Trophoblast cell (in vitro differentiated cells and primary cell): Measurements from ENCODE around the gene TMA7B.

Experiments
- DNase-seq, 2 donors: peaks; one replicate each; pipeline ENCODE4 v3.0.0-alpha.2; 2016
- H2AFZ ChIP-seq: 2 replicates; pipeline ENCODE4 v1.6.1; 2013; ENCODE audit warnings: low read length, moderate library complexity, mild to moderate bottlenecking; ENCODE audit not compliant: insufficient read depth, poor library complexity
- H2AK5ac ChIP-seq: 2 replicates; pipeline ENCODE4 v1.6.1; 2013; ENCODE audit warnings: mild to moderate bottlenecking, low read length
- H2BK120ac ChIP-seq: 2 replicates; pipeline ENCODE4 v1.6.1; 2013; ENCODE audit warnings: low read length, mild to moderate bottlenecking, moderate library complexity; ENCODE audit not compliant: insufficient read depth, poor library complexity
- H2BK12ac ChIP-seq: 2 replicates; pipeline ENCODE4 v1.6.1; 2013; ENCODE audit warnings: mild to moderate bottlenecking, low read length, moderate library complexity
- H2BK5ac ChIP-seq: 2 replicates; pipeline ENCODE4 v1.6.1; 2013; ENCODE audit warnings: low read length, low read depth, moderate library complexity, mild to moderate bottlenecking; ENCODE audit not compliant: poor library complexity
- H3K14ac ChIP-seq: 2 replicates; pipeline ENCODE4 v1.6.1; 2013; ENCODE audit warnings: mild to moderate bottlenecking, low read length
- H3K18ac ChIP-seq: 2 replicates; pipeline ENCODE4 v1.6.1; 2013; ENCODE audit warnings: mild to moderate bottlenecking, low read length
- H3K23ac ChIP-seq: 2 replicates; pipeline ENCODE4 v1.6.1; 2013; ENCODE audit warnings: low read length
- H3K27ac ChIP-seq: 2 replicates; pipeline ENCODE4 v1.5.1; 2013; ENCODE audit warnings: low read depth, mild to moderate bottlenecking, inconsistent platforms, low read length, moderate library complexity
- H3K27me3 ChIP-seq: 2 replicates; pipeline ENCODE4 v1.6.1; 2013; ENCODE audit warnings: inconsistent platforms, mild to moderate bottlenecking, low read length, moderate library complexity; ENCODE audit not compliant: insufficient read depth
- H3K36me3 ChIP-seq, 2 experiments: 1 replicate in 1 of 2; 2 replicates in 1 of 2; pipeline ENCODE4 v1.6.1; 2013; ENCODE audit warnings: low read length in 2 of 2, mild to moderate bottlenecking in 2 of 2, moderate library complexity in 1 of 2; ENCODE audit not compliant: insufficient read depth in 2 of 2, control insufficient read depth in 1 of 2
- H3K4ac ChIP-seq: 2 replicates; pipeline ENCODE4 v1.6.1; 2013; ENCODE audit warnings: low read depth, mild to moderate bottlenecking, low read length, moderate library complexity
- H3K4me1 ChIP-seq, 2 experiments: 1 replicate in 1 of 2; 2 replicates in 1 of 2; pipeline ENCODE4 v1.6.1; 2013; ENCODE audit warnings: low read length in 2 of 2, mild to moderate bottlenecking in 2 of 2, moderate library complexity in 1 of 2; ENCODE audit not compliant: insufficient read depth in 2 of 2, control insufficient read depth in 1 of 2
- H3K4me2 ChIP-seq: 2 replicates; pipeline ENCODE4 v1.6.1; 2013; ENCODE audit warnings: inconsistent platforms, mild to moderate bottlenecking, low read length, moderate library complexity
- H3K4me3 ChIP-seq: 2 replicates; pipeline ENCODE4 v1.5.1; 2013; ENCODE audit warnings: mild to moderate bottlenecking, low read depth, low read length, inconsistent platforms
- H3K79me1 ChIP-seq: one replicate; pipeline ENCODE4 v1.6.1; 2013; ENCODE audit warnings: low read length
- H3K79me2 ChIP-seq: 2 replicates; pipeline ENCODE4 v1.6.1; 2013; ENCODE audit warnings: low read length, mild to moderate bottlenecking; ENCODE audit not compliant: control insufficient read depth, insufficient read depth, poor library complexity
- H3K9ac ChIP-seq: 2 replicates; pipeline ENCODE4 v1.6.1; 2013; ENCODE audit warnings: mild to moderate bottlenecking, low read length
- H3K9me3 ChIP-seq: 2 replicates; pipeline ENCODE4 v1.6.1; 2013; ENCODE audit warnings: low read depth, mild to moderate bottlenecking, control low read depth, inconsistent platforms, low read length; ENCODE audit not compliant: insufficient read depth
- H4K12ac ChIP-seq: 2 replicates; pipeline ENCODE4 v1.6.1; 2013; ENCODE audit warnings: low read depth, mild to moderate bottlenecking, low read length, moderate library complexity
- H4K8ac ChIP-seq: 2 replicates; pipeline ENCODE4 v1.6.1; 2013; ENCODE audit warnings: low read depth, mild to moderate bottlenecking, low read length, moderate library complexity
- H4K91ac ChIP-seq: one replicate; pipeline ENCODE4 v1.6.1; 2013; ENCODE audit warnings: low read depth, mild to moderate bottlenecking, low read length, moderate library complexity
- WGBS: extraction: QIAGEN DNeasy Blood & Tissue Kit; methylation state at CpG from one replicate; pipeline ENCODE4 v1.1.7; 2013; ENCODE audit warnings: missing lambda C conversion rate; ENCODE audit not compliant: insufficient read length, insufficient coverage; ENCODE audit errors: extremely low coverage; 5-methylcytosine and 5-hydroxymethylcytosine counted together

Gene TMA7B

GRCh38 chr22:39960791-39961746 is 872 bp downstream of the TMA7B start:
- Histone ChIP-seq H2AK5ac (no peak overlapping the region), H2AFZ (no peak overlapping the region), H2BK120ac (no peak overlapping the region), H3K79me2 (no peaks in the 10 kb centered on the region), H3K9ac (no peak overlapping the region), H2BK12ac (no peak overlapping the region), H3K4me2 (no peak overlapping the region), H3K79me1 (no peaks in the 10 kb centered on the region), H3K18ac (no peak overlapping the region), H3K4ac (no peak overlapping the region), H3K4me3 (no peak overlapping the region), H4K91ac (no peak overlapping the region), H4K12ac (no peak overlapping the region), H3K14ac (no peak overlapping the region), H3K23ac (no peak overlapping the region), H3K9me3 (peaks cover 2% of the 10 kb centered on the region), H3K4me1 (peaks cover 9 to 13% of the 10 kb centered on the region in 2 experiments), H3K27ac (no peak overlapping the region), H2BK5ac (no peak overlapping the region), H3K27me3 (no peaks in the 10 kb centered on the region), H3K36me3 (no peaks in the 10 kb centered on the region), H4K8ac (no peak overlapping the region)
- no CpG with 5 or more reads among the region's 13 CpGs for WGBS
- DNase-seq, result peak; percentile 13 to 23

- H3K4me1 ChIP-seq, result peaks cover 9 to 13% of the 10 kb centered on the region in 2 experiments
- no peak overlapping the region for H3K4me2 ChIP-seq
- H3K18ac ChIP-seq, result no peak overlapping the region
- no peak overlapping the region for H3K4ac ChIP-seq
- WGBS, result no CpG with 5 or more reads among the region's 9 CpGs
- H4K8ac ChIP-seq, result no peak overlapping the region
- H3K9ac ChIP-seq, result no peak overlapping the region
- no peak overlapping the region for H2AK5ac ChIP-seq
- H3K9me3 ChIP-seq, result peaks cover 1% of the 10 kb centered on the region
- H3K23ac ChIP-seq, result no peak overlapping the region
- no peaks in the 10 kb centered on the region for H3K79me2 ChIP-seq
- H3K79me1 ChIP-seq, result no peaks in the 10 kb centered on the region
- H3K27ac ChIP-seq, result no peak overlapping the region
- no peak overlapping the region for H2BK12ac ChIP-seq
- H3K27me3 ChIP-seq, result no peaks in the 10 kb centered on the region
- H2AFZ ChIP-seq, result no peak overlapping the region
- no peak overlapping the region for H3K4me3 ChIP-seq
- H2BK5ac ChIP-seq, result no peak overlapping the region
- H2BK120ac ChIP-seq, result no peak overlapping the region
- no peak overlapping the region for H4K12ac ChIP-seq
- H4K91ac ChIP-seq, result no peak overlapping the region
- H3K36me3 ChIP-seq, result no peaks in the 10 kb centered on the region
- no peak overlapping the region for H3K14ac ChIP-seq
- DNase-seq, result no peak
These were observed 1.9 kb downstream of the TMA7B start for GRCh38 chr22:39962071-39962470.

GRCh38 chr22:39965748-39966147 is 5.6 kb downstream of the TMA7B start:
- no peak overlapping the region for H2BK12ac ChIP-seq
- H2AFZ ChIP-seq, result no peak overlapping the region
- no peak for DNase-seq
- no peak overlapping the region for H3K23ac ChIP-seq
- H3K79me2 ChIP-seq, result peaks cover 2% of the 10 kb centered on the region
- H2BK120ac ChIP-seq, result no peak overlapping the region
- H3K4me1 ChIP-seq, result peaks cover 0 to 2% of the 10 kb centered on the region in 2 experiments
- no peak overlapping the region for H3K4ac ChIP-seq
- H4K12ac ChIP-seq, result no peak overlapping the region
- no CpG with 5 or more reads among the region's 5 CpGs for WGBS
- no peak overlapping the region for H3K14ac ChIP-seq
- no peak overlapping the region for H3K4me2 ChIP-seq
- H3K9ac ChIP-seq, result no peak overlapping the region
- H4K91ac ChIP-seq, result no peak overlapping the region
- H3K36me3 ChIP-seq, result no peaks in the 10 kb centered on the region
- no peak overlapping the region for H2BK5ac ChIP-seq
- no peaks in the 10 kb centered on the region for H3K27me3 ChIP-seq
- no peaks in the 10 kb centered on the region for H3K9me3 ChIP-seq
- no peak overlapping the region for H2AK5ac ChIP-seq
- no peak overlapping the region for H4K8ac ChIP-seq
- H3K18ac ChIP-seq, result no peak overlapping the region
- H3K79me1 ChIP-seq, result no peaks in the 10 kb centered on the region
- no peak overlapping the region for H3K4me3 ChIP-seq
- H3K27ac ChIP-seq, result no peak overlapping the region

GRCh38 chr22:39966470-39966869 is 6.3 kb downstream of the TMA7B start:
- H3K79me2 ChIP-seq, result peaks cover 2% of the 10 kb centered on the region
- H4K8ac ChIP-seq, result no peak overlapping the region
- no peak overlapping the region for H3K4me3 ChIP-seq
- H3K18ac ChIP-seq, result no peak overlapping the region
- no peaks in the 10 kb centered on the region for H3K79me1 ChIP-seq
- no peak for DNase-seq
- no peak overlapping the region for H4K12ac ChIP-seq
- no peaks in the 10 kb centered on the region for H3K27me3 ChIP-seq
- no peak overlapping the region for H3K14ac ChIP-seq
- H2AFZ ChIP-seq, result no peak overlapping the region
- no peak overlapping the region for H2BK5ac ChIP-seq
- H3K27ac ChIP-seq, result no peak overlapping the region
- peaks cover 0 to 2% of the 10 kb centered on the region in 2 experiments for H3K4me1 ChIP-seq
- no peak overlapping the region for H4K91ac ChIP-seq
- H3K9ac ChIP-seq, result no peak overlapping the region
- no CpG with 5 or more reads among the region's 2 CpGs for WGBS
- no peak overlapping the region for H2BK12ac ChIP-seq
- H3K36me3 ChIP-seq, result no peaks in the 10 kb centered on the region
- H3K4ac ChIP-seq, result no peak overlapping the region
- no peak overlapping the region for H3K23ac ChIP-seq
- H2AK5ac ChIP-seq, result no peak overlapping the region
- H3K4me2 ChIP-seq, result no peak overlapping the region
- no peak overlapping the region for H2BK120ac ChIP-seq
- H3K9me3 ChIP-seq, result no peaks in the 10 kb centered on the region
